C4-2B (cell line): ENCODE results near the gene CHST11.

Source experiments
- ZFX ChIP-seq: fragments of 450-650 bp; IDR thresholded peaks from 2 replicates; pipeline ENCODE4 v1.6.1; 2017
- TF ChIP-seq, protein P1 (sequence below): fragments of 450-650 bp; conservative IDR thresholded peaks from 2 replicates; pipeline ENCODE4 v1.5.1; 2017; ENCODE audit warnings: mild to moderate bottlenecking

DNA sequence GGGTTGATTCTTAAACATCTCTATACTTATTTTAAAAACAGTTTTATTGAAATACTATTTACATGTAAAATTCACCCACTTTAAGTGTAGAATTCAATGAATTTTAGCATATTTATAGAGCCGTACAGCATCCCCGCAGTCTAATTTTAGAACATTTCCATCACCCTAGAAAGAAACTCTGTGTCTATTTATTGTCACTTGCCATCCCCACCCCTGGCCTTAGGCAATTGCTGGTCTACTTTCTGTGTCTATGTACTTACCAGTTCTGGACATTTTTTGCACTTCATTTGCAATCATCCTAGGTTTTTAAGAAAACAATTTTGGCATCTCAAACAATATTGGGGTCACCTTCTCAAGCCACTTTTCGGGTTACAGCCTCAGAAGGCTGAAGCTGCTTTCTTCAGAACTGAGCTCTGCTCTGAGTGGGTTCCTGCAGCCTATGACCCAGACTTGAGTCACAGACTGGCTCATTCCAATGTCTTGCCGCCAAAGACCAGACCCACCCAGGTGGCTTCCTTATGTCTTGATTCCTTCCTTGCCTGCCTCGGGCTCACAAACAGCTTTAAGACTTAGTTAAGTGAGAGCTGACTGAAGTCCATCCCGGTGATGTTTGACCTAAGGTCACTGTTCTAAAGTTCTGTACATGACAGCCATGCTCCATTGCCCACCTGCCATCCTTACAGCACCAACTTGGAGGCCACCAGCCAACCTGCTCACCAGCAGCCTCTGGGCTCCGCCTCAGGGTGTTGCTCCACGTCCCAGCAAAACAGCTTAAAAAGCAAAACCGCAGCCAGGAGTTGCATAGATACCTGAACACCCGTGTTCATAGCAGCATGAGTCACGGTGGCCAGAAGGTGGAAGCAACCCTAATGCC lies 131.5 kb downstream of the CHST11 start:
- no peak for TF ChIP-seq ZFX
- TF ChIP-seq, protein P1, sequence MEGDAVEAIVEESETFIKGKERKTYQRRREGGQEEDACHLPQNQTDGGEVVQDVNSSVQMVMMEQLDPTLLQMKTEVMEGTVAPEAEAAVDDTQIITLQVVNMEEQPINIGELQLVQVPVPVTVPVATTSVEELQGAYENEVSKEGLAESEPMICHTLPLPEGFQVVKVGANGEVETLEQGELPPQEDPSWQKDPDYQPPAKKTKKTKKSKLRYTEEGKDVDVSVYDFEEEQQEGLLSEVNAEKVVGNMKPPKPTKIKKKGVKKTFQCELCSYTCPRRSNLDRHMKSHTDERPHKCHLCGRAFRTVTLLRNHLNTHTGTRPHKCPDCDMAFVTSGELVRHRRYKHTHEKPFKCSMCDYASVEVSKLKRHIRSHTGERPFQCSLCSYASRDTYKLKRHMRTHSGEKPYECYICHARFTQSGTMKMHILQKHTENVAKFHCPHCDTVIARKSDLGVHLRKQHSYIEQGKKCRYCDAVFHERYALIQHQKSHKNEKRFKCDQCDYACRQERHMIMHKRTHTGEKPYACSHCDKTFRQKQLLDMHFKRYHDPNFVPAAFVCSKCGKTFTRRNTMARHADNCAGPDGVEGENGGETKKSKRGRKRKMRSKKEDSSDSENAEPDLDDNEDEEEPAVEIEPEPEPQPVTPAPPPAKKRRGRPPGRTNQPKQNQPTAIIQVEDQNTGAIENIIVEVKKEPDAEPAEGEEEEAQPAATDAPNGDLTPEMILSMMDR, result no peak
